ENCODE results near the gene PARP16.
A peak's percentile ranks its signal among the peaks of the same experiment; 100 is the strongest.

The PARP16 gene, protein sequence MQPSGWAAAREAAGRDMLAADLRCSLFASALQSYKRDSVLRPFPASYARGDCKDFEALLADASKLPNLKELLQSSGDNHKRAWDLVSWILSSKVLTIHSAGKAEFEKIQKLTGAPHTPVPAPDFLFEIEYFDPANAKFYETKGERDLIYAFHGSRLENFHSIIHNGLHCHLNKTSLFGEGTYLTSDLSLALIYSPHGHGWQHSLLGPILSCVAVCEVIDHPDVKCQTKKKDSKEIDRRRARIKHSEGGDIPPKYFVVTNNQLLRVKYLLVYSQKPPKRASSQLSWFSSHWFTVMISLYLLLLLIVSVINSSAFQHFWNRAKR
- 24.4 to 28.5 (median 27.7) reads per million in 3 donors for total RNA-seq

DNA sequence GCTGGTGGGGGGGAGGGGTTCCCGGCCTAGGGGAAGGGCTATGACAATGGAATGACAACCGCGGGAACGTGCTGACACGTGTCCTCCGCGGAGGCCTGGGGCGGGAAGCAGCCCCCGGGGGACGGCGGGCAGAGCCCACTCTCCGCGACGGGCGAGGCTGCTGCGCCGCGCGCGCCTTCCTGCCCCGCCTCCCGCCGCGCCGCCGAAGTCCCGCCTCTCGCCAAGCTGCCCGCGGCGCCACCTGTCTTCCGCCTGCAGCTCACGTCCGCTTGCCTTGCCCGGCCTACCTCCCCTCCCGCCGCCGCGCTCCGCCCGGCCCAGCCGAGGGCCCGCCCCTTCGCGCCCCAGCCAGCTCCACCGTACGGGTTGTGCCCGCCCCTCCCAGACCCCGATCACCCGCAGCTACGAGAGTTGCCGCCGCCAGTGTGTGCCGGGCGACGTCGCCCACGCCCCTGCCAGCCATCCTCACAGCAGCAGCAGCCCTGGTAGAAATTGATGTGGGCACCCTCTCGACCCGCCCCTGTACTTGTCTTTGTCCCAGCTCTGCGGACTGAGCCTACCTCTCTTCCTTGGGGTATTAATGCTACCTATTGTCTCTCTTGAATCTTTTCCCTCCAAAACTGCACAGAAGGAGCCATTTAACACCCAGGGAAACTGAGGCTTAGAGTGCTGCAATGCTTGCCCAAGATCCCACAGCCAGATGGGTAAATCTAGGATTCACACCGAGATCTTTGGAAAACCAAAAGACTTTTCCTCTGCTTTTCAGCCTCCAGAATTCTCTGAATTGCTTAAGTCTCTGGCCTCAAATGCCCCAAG is at the start of gene PARP16:
PARP16 (minus strand) TSS at position 180 of the 816 bp plus-strand sequence. CDS start 457 bp downstream, outside the sequence.
- H3K9me3 ChIP-seq (ENCODE audit: control insufficient read depth, low read length): no peaks in the 10 kb centered on the region
- H3K27ac ChIP-seq (ENCODE audit: insufficient read depth, low read length, poor library complexity, severe bottlenecking): peak within 1 kb of the TSS; percentile 82
- no peaks in the 10 kb centered on the region for H3K27me3 ChIP-seq (replicated peaks; ENCODE audit: control insufficient read depth, insufficient read depth, low read length, poor library complexity, severe bottlenecking)
- peak within 1 kb of the TSS; percentile 90 for H3K4me3 ChIP-seq (ENCODE audit: insufficient read depth, low read depth, low read length, poor library complexity, severe bottlenecking)
- no peaks in the 10 kb centered on the region for H3K36me3 ChIP-seq (ENCODE audit: control insufficient read depth, insufficient read depth, low read length)
- peaks cover 15% of the 10 kb centered on the region for H3K4me1 ChIP-seq (ENCODE audit: control insufficient read depth, insufficient read depth, low read length, poor library complexity, severe bottlenecking)
- DNase-seq: peak; percentile 87 to 90 (median 90)

DNA sequence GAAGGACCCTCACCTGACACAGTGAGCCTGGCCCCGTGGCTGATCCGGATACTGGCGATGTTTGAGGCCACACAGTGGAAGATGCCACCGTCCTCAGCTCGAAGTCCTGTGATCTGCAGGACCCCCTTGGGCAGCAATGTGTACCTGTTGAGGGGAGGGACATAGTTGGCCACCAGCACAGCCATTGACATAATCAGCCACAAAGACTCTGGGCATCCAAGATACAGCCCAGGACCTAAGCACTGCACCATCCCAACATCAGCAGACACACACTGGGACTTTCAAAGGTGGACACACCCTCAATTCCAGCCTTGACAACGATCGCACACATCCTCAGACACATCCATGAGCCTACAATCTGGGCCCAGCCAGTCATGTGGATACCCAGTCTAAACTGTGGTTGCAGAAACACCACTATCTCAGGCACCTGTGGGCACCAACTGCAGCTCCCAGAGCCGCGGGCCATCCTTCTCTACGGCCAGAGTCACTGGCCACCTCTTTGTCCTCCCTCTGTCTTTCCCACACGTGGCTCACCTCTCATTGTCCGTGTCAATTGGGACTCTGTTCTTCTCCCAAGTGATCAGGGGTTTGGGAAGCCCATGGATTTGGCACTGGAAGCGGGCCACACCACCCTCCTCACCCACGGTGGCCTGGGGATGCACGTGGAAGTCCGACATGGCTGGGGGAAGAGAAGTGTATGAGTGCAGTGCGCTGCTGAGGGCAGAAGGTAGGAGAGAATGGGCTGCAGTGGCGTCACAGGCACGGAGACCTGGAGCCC is 48.8 kb upstream of the PARP16 start:
- Histone ChIP-seq H3K36me3 (ENCODE audit: control insufficient read depth, insufficient read depth, low read length) (no peaks in the 10 kb centered on the region), H3K4me1 (ENCODE audit: control insufficient read depth, insufficient read depth, low read length, poor library complexity, severe bottlenecking) (no peaks in the 10 kb centered on the region), H3K4me3 (ENCODE audit: insufficient read depth, low read depth, low read length, poor library complexity, severe bottlenecking) (no peak overlapping the region), H3K27me3 (replicated peaks; ENCODE audit: control insufficient read depth, insufficient read depth, low read length, poor library complexity, severe bottlenecking) (no peaks in the 10 kb centered on the region), H3K9me3 (ENCODE audit: control insufficient read depth, low read length) (no peaks in the 10 kb centered on the region), H3K27ac (ENCODE audit: insufficient read depth, low read length, poor library complexity, severe bottlenecking) (no peak overlapping the region)
- no peak for DNase-seq

DNA sequence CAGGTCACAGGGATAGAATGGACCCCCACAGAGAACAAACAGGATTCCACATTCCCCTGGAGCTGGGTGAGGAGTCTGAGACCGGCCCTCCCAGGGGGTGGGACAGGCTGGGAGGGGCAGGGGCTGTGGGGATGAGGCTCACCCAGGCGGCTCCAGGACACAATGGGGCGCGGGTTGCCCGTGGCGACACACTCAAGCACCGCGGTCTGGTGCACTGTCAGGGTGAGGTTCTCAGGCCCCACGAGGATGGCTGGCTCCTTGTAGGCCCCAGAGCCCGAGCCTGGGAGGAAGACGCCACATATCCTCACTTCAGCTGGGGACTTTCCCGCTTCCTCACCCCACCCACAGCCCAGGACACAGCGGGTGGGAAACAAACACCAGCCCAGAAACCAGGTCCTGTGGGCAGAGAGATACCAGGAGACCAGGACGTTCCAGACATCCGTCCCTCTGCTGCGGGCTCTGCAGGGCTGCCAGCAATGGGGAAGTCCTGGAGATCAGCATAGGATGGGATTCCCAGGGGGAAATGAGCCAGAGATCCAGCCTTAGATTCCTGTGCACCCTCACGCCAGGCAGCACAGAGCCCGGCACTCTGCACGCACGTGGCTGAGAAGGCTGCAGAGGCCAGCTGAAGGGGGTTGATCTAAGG is 48.0 kb upstream of the PARP16 start:
- H3K9me3 ChIP-seq (ENCODE audit: control insufficient read depth, low read length): no peaks in the 10 kb centered on the region
- DNase-seq: no peak
- no peak overlapping the region for H3K27ac ChIP-seq (ENCODE audit: insufficient read depth, low read length, poor library complexity, severe bottlenecking)
- H3K27me3 ChIP-seq (replicated peaks; ENCODE audit: control insufficient read depth, insufficient read depth, low read length, poor library complexity, severe bottlenecking): no peaks in the 10 kb centered on the region
- no peaks in the 10 kb centered on the region for H3K4me1 ChIP-seq (ENCODE audit: control insufficient read depth, insufficient read depth, low read length, poor library complexity, severe bottlenecking)
- H3K4me3 ChIP-seq (ENCODE audit: insufficient read depth, low read depth, low read length, poor library complexity, severe bottlenecking): no peak overlapping the region
- no peaks in the 10 kb centered on the region for H3K36me3 ChIP-seq (ENCODE audit: control insufficient read depth, insufficient read depth, low read length)

DNA sequence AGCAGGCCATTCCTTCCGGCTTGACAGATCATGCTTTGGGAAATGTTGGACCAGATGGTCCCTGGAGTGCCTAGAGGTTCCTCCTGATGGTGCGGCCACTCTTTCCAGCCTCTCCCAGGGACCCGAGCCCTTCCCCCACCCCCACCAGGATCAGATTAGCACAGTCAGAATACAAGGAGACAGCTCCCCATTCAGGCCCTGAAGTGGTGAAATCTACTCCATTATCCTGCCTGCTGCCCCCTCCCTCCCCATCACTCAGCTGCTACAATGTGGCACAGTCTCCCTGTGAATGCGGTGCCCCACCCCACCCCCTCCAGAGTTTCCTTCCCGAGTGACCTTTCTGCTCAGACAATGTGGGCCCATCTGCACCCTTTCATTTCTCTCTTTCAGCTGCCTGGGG is 47.2 kb upstream of the PARP16 start:
- no peak for DNase-seq

DNA sequence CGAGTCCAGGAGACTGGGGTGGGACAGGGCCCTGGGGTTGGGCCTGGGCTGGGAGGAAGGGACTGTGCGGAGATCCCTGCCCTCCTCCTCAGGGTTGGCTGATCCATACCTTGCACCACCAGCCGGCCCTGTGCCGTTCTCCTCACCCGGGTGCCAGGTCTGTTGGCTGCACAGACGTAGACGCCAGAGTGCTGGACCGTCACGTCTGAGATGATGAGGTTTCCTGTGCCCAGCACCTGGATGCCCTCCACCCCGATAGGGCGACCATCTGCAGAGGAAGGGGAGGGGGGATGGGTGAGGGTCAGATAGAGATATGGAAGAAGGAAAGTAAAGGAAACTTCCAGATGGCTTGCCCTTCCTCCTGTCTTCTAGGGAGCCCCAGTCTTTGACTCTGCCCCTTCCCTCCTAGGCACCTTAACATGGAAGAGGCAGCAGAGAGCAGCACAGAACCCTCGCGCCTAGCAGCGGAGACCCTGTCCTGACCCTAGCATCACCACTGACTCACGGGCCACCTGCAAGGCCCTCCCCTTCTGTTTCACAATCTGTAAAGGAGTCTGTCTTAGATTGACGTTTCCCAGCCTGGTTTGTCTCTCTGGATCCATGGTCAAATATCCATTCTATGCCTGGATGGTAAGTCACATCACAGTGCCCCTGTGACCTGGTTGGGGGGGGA is 46.6 kb upstream of the PARP16 start:
- Histone ChIP-seq H3K27ac (ENCODE audit: insufficient read depth, low read length, poor library complexity, severe bottlenecking) (no peak overlapping the region), H3K4me1 (ENCODE audit: control insufficient read depth, insufficient read depth, low read length, poor library complexity, severe bottlenecking) (no peaks in the 10 kb centered on the region), H3K4me3 (ENCODE audit: insufficient read depth, low read depth, low read length, poor library complexity, severe bottlenecking) (no peak overlapping the region), H3K9me3 (ENCODE audit: control insufficient read depth, low read length) (no peaks in the 10 kb centered on the region), H3K36me3 (ENCODE audit: control insufficient read depth, insufficient read depth, low read length) (no peaks in the 10 kb centered on the region), H3K27me3 (replicated peaks; ENCODE audit: control insufficient read depth, insufficient read depth, low read length, poor library complexity, severe bottlenecking) (no peaks in the 10 kb centered on the region)
- DNase-seq: no peak

More for the DNA sequence above, 47.2 kb upstream of the PARP16 start:
- no peak overlapping the region for H3K27ac ChIP-seq (ENCODE audit: insufficient read depth, low read length, poor library complexity, severe bottlenecking)
- no peaks in the 10 kb centered on the region for H3K4me1 ChIP-seq (ENCODE audit: control insufficient read depth, insufficient read depth, low read length, poor library complexity, severe bottlenecking)
- no peaks in the 10 kb centered on the region for H3K27me3 ChIP-seq (replicated peaks; ENCODE audit: control insufficient read depth, insufficient read depth, low read length, poor library complexity, severe bottlenecking)
- no peak overlapping the region for H3K4me3 ChIP-seq (ENCODE audit: insufficient read depth, low read depth, low read length, poor library complexity, severe bottlenecking)
- no peaks in the 10 kb centered on the region for H3K36me3 ChIP-seq (ENCODE audit: control insufficient read depth, insufficient read depth, low read length)
- no peaks in the 10 kb centered on the region for H3K9me3 ChIP-seq (ENCODE audit: control insufficient read depth, low read length)

DNA sequence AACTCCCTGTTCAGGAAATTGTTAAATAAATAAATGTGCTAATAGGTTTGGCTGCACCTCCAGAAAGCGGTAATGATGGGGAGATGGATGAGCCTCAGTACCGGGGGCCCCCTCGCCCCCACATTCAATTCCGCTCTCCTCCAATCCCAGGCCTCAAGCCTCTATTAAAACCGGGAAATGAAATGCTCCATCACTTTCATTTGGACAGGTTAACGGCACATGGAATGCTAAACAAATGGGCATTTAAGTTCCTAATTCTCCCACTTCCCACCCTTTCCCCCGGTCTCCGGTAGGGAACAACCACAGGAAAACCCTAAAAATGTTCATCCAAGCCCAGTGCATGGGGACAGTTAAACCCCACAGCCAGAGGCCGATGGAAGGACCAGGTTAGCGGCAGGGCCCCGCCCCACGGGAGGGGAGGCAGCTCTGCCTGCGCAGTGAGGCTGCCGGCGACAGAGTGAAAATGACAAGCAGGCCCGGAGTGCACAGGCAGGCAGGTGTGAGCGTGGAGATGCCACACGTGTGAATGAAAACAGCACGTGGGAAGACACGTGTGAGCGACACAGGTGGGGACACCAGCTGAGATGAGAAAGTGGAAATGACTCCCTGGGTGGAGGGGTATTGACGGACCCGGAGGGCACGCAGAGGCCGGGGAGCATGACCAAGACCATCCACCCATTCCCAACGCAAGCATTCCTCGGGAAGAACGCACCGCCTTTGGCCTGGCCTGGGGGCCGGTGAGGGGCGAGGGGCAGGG is 45.9 kb upstream of the PARP16 start:
- Histone ChIP-seq H3K36me3 (ENCODE audit: control insufficient read depth, insufficient read depth, low read length) (no peaks in the 10 kb centered on the region), H3K4me3 (ENCODE audit: insufficient read depth, low read depth, low read length, poor library complexity, severe bottlenecking) (no peak overlapping the region), H3K9me3 (ENCODE audit: control insufficient read depth, low read length) (no peaks in the 10 kb centered on the region), H3K27ac (ENCODE audit: insufficient read depth, low read length, poor library complexity, severe bottlenecking) (no peak overlapping the region), H3K4me1 (ENCODE audit: control insufficient read depth, insufficient read depth, low read length, poor library complexity, severe bottlenecking) (no peaks in the 10 kb centered on the region), H3K27me3 (replicated peaks; ENCODE audit: control insufficient read depth, insufficient read depth, low read length, poor library complexity, severe bottlenecking) (no peaks in the 10 kb centered on the region)
- no peak for DNase-seq

DNA sequence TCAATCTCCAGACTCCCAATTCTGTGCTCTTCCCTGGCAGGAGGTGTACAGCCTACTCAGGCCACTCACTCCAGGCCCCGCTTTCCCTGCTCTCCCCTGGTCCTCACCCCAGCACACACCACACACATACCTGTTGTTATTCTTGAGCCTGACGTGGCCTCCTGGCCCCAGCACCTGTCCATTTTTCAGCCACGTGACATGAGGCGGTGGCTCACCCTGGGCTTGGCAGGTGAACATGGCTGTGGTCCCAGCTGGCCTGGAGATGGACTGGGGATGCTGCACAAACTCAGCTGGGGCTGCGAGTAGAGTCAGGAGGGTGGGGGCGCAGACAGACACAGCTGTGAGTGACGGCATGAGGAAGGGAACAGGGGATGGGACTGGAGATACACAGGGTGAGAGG is 45.1 kb upstream of the PARP16 start:
- H3K36me3 ChIP-seq (ENCODE audit: control insufficient read depth, insufficient read depth, low read length): no peaks in the 10 kb centered on the region
- H3K4me3 ChIP-seq (ENCODE audit: insufficient read depth, low read depth, low read length, poor library complexity, severe bottlenecking): no peak overlapping the region

DNA sequence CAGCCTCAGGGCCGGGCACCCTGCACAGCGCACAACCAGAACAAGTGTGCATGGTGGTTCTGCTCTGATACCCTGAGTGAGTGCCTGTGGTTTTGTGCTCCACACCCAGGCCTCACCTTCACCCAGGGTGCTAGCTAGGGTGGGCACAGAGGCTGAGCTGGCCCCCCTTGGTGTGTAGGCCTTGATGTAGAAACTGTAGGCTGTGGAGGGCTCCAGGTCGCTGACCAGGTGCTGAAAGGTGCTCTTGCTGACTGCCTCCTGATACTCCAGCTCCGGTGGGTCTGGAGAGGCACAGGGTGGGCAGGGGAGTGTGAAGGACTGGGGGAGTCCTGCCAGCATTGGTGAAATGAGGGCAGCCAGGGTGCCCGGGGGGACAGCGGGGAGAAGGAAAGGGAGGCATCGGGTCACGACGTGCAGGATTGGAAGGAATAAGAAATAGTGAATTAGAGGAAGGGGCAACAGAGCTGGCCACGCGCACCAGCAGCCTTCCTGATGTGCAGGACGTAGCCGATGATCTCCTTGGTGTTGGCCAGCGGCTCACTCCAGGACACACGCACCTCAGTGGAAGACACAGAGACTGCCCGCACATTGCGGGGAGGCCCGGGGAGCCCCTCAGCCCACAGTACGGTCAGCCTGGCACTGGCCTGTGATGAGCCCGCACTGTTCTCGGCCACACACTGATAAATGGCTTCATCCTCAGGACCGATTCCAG is 44.4 kb upstream of the PARP16 start:
- DNase-seq: no peak
- Histone ChIP-seq H3K4me1 (ENCODE audit: control insufficient read depth, insufficient read depth, low read length, poor library complexity, severe bottlenecking) (no peaks in the 10 kb centered on the region), H3K9me3 (ENCODE audit: control insufficient read depth, low read length) (no peaks in the 10 kb centered on the region), H3K27ac (ENCODE audit: insufficient read depth, low read length, poor library complexity, severe bottlenecking) (no peak overlapping the region), H3K36me3 (ENCODE audit: control insufficient read depth, insufficient read depth, low read length) (no peaks in the 10 kb centered on the region), H3K27me3 (replicated peaks; ENCODE audit: control insufficient read depth, insufficient read depth, low read length, poor library complexity, severe bottlenecking) (no peaks in the 10 kb centered on the region), H3K4me3 (ENCODE audit: insufficient read depth, low read depth, low read length, poor library complexity, severe bottlenecking) (no peak overlapping the region)

More for the DNA sequence above, 45.1 kb upstream of the PARP16 start:
- H3K27ac ChIP-seq (ENCODE audit: insufficient read depth, low read length, poor library complexity, severe bottlenecking): no peak overlapping the region
- no peaks in the 10 kb centered on the region for H3K27me3 ChIP-seq (replicated peaks; ENCODE audit: control insufficient read depth, insufficient read depth, low read length, poor library complexity, severe bottlenecking)
- no peaks in the 10 kb centered on the region for H3K4me1 ChIP-seq (ENCODE audit: control insufficient read depth, insufficient read depth, low read length, poor library complexity, severe bottlenecking)
- DNase-seq: no peak
- H3K9me3 ChIP-seq (ENCODE audit: control insufficient read depth, low read length): no peaks in the 10 kb centered on the region
